ENCODE measurements around the gene HACE1.

HACE1 gene

GRCh38 chr6:104728448-104728847 lies 131.3 kb downstream of the HACE1 start:
- DNase-seq = no peak

GRCh38 chr6:104718672-104719071 lies 141.0 kb downstream of the HACE1 start:
- no peak for DNase-seq

- no peak for DNase-seq
These were observed 142.9 kb downstream of the HACE1 start for GRCh38 chr6:104716858-104717257.

- no peak for DNase-seq
These were observed 144.9 kb downstream of the HACE1 start for GRCh38 chr6:104714796-104715195.

GRCh38 chr6:104713982-104714381 lies 145.7 kb downstream of the HACE1 start:
- no peak for DNase-seq

GRCh38 chr6:104711371-104711770 lies 148.3 kb downstream of the HACE1 start:
- no peak for DNase-seq

GRCh38 chr6:104710543-104711335 lies 149.0 kb downstream of the HACE1 start:
- no peak for DNase-seq

- DNase-seq = no peak
These were observed 153.7 kb downstream of the HACE1 start for GRCh38 chr6:104705916-104706442.

GRCh38 chr6:104705095-104705707 lies 154.5 kb downstream of the HACE1 start:
- DNase-seq = no peak

- DNase-seq = no peak
These were observed 155.5 kb downstream of the HACE1 start for GRCh38 chr6:104704191-104704590.

GRCh38 chr6:104702126-104702841 lies 157.4 kb downstream of the HACE1 start:
- DNase-seq = no peak

GRCh38 chr6:104700371-104701185 lies 159.1 kb downstream of the HACE1 start:
- DNase-seq = no peak

- DNase-seq = no peak
These were observed 160.0 kb downstream of the HACE1 start for GRCh38 chr6:104699593-104700329.

- no peak for DNase-seq
These were observed 160.7 kb downstream of the HACE1 start for GRCh38 chr6:104698979-104699378.

GRCh38 chr6:104692008-104692407 lies 167.7 kb downstream of the HACE1 start:
- DNase-seq = no peak

GRCh38 chr6:104689551-104690205 lies 170.0 kb downstream of the HACE1 start:
- DNase-seq = no peak

GRCh38 chr6:104688283-104688969 lies 171.3 kb downstream of the HACE1 start:
- no peak for DNase-seq

- DNase-seq = no peak
These were observed 173.1 kb downstream of the HACE1 start for GRCh38 chr6:104686550-104687175.

- DNase-seq = no peak
These were observed 173.7 kb downstream of the HACE1 start for GRCh38 chr6:104685871-104686549.

Measured in cortex of kidney (tissue), 1 donor.